SIG-M5 (cell line): ENCODE measurements around the gene PREX1.
"Not testable (repeated sequence)": the region's sequence is repeated elsewhere in the genome, so short reads cannot be mapped to it uniquely, and the experiment has no call there.

Source experiments
- DNase-seq: peaks from one replicate; lab custom pipeline; 2025; lab: John Stamatoyannopoulos, UW

The PREX1 gene

DNA sequence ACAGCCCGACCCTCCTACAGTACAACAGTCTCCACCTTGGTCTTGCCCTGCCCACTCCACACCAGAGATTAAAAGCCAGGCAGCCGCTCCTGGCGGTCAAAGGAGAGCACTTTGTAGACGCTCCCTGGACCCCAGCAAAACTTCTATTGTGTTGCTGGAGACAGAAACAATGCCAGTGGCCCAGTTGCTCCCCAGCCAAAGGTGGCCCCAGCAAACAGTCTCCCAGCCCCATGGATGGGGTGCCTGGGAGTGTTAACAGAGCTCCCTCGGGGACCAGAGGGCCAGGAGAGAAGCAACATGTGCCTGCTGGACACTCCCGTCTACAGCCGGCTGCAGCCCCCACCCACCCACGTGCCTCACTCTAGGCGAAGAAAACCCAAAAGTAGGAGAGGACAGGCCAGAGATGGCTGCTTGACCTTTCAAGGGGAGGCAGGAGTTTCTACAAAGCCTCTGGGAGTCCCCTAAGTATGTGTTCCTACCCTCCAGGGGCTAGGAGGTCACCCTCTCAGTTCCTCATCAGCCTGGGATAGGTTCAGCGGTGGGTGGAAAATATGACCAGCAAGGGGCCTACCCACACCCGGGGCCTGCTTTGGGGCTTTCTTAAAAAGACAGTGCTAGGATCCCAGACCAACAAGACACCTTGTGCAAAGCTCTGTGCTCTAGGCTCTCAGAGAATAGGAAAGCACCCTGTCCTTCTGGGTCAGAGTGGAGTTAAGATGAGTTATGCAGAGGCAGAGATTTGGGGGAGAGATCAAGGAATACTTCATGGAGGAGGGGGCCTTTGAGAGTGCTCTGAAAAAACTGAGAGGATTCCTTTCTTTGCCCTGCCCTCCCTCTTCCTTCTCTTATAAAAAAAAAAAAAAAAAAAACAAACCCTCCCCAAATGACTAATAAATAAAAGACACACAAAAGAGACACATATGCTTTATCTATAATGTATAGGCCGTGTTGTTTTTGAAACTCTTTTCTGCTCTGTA lies 19.0 kb upstream of the PREX1 start:
- no peak for DNase-seq

DNA sequence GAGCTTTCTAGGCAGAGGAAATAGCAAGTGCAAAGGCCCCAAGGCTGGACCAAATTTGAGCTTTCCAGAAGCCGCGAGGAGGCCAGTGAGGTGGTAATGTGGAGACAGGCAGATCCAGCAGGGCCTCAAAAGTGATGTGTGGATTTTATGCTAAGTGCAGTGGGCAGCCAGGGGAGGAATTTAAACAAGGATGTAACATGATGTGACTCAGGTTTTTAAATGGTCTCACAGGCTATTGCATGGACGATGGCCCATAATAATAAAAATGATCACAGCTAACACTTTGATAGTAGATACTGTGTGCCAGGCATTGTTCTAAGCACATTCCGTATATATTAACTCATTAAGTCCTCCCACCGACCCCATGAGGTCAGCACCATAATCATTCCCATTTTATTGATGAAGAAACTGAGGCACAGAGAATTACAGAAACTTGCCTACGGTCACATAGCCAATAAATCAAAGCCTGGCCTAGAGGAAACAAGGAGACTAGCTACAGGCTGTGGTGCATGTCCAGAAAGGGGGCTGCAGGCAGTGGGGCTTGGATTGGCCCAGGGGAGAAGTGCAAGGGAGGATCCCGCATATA lies 18.0 kb upstream of the PREX1 start:
- no peak for DNase-seq

DNA sequence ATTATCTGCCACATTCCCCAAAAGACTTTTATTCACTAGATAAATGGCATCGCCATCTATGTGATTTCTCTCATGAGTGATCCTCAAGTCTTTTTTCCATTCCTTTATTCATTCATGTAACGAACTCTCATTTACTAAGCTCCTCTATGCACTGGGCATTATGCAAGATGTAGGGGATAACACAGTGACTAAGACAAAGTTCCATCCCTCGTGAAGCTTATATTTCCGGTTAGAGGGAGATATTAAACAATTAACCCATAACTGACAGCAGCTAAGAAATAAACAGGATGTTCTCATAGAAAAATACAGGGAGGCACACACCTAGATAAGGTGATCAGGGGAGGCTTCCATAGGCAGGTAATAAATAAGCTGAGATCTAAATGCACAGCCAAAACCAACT lies 17.2 kb upstream of the PREX1 start:
- no peak for DNase-seq

DNA sequence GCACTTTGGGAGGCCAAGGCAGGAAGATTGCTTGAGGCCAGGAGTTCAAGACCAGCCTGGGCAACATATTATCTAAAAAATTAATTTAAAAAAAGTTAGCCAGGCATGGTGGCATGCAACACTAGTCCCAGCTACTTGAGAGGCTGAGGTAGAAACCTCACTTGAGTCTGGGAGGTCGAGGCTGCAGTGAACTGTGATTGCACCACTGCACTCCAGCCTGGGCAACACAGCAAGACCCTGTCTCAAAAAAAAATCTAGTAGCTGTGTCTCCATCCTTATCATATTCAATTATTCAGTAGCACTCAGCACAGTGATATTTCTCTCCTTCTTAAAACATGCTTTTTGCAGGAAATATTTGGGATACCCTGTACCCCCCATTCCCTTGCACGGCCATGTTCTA lies 16.1 kb upstream of the PREX1 start:
- DNase-seq: not testable (repeated sequence)

DNA sequence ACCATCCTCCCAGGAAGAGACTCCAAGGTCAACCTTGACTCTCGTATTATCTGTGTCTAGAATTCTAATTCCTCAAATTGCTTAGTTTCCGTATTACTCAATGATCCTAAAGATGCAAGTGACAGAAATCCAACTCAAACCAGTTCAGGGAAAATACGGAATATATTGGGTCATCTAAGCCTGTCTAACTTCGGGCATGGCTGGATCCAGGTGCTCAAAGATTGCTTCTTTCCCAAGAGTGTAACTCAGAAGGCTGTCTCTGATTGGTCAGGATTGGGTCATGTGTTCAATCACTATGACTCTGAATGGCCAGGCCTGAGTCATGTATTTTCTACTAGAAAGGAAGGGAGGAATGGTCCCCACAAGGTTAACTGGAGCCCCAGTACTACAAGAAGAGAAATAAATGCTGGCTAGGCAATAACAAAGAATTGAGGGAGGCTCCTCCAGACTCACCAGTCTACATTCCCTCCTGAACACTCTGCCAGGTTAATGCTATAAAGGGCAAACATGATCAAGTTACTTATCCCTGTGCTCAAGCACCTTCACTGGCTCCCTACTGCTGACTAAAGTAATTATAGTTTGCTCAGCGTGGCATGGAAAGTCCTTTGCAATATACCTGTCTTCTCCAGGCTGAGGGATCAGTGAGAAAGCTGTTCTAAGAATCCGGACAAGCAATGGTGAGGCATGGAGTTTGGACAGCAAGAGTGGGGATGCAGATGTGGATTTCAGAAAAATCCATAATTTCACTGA lies 15.4 kb upstream of the PREX1 start:
- no peak for DNase-seq

DNA sequence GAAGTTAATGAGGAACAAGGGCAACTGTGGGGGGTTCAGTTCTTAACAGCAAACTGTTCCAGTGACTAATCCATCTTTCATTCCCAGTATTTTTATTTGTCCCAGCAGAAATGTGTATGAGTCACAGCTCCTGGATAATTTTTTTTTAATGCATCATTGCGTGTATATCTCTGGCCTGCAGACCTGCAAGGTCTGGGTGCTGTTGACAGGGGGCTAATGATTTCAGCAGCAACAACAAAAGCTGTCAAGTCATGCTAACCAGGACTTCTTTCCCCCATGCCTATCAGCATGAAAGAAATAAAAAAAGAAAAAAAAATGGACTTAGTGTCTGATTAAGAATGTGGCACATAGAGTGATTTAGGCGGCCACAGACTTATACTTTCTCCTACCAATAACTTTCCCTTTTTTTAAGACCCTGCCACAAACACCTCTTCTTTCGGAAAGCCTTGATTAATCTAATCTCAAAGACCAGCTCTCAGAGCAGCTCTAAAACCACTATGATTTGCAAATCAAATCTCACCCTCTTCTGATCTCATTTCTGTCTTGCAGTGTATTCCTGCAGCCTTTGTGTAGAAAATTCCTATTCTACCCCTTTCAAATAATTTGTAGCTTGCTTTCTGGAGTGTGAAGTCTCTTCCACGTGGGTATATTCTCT lies 14.2 kb upstream of the PREX1 start:
- DNase-seq: no peak

DNA sequence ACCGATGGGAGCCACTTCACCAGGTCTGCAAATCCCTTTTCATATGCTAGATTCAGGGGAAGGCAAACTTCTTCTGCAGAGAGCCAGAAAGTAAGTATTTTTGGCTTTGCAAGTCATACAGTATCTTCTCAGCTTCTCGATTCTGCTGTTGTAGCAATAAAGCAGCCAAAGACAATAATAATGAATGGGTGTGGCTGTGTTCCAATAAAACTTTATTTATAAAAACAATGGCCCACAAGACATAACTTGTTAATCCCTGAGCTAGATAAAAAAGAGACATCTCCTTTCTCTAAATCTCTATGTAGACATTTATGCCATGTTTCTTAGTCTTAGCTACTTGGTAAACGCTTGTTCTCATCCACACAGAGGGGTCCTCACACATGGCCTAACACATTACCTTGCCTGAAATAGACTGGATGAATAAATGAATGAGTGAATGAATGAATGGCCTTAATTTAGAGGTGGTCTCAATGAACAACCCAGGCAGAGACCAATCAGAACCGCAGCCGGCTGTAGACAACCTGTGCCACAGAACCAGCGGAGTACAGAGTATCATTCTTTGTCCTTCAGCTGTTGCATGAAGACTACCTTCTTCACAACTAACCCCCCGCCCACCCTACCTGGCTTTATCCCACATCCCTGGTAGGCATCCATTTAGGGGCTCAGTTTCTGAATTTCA lies 13.5 kb upstream of the PREX1 start:
- no peak for DNase-seq

DNA sequence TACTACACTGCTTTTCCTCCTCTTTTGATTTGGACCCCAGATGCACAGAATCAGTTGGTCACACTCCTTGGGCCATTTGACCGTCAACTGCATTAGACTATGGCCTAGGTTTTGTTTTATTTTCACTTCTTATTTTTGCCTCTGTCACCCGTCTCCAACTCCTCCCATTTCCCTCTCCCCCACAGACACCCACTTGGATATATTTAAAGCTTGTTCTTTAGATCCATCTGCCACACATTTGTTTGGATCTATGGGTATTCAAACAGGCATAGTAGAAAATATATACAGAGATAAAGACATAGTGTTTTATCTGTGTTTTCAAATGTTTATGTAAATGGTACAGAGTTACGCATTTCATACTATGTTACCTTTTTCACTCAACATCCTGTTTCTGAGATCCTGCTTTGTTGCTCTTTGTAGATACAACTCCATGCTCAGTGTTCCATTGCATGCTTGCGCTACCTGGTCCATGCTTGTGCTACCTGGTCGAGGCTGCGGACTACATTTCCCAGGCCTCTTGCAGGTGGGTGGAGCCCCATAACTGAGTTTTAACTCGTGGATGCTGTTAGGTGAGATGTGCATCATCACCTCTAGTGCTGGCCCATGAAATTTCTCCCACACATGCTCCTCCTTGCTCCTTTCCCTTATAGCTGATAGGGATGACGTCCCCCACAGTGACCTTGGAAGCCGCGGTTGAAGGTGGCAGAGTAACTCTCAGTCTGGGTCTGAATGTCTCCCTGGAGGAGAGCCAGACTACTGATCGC lies 11.5 kb upstream of the PREX1 start:
- DNase-seq: no peak

DNA sequence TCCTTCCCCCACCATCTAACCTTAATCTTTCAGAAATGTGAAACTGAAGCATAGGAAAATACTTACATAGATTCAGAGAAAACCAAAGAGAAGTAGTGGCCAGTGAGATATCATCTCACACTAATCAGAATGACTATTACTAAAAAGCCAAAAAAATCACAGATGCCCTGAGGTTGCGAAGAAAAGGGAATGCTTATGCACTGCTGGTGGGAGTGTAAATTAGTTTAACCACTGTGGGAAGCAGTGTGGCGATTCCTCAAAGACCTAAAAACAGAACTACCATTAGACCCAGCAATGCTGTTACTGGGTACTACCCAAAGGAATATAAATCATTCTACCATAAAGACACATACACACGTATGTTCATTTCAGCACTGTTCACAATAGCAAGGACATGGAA lies 9.2 kb upstream of the PREX1 start:
- no peak for DNase-seq

DNA sequence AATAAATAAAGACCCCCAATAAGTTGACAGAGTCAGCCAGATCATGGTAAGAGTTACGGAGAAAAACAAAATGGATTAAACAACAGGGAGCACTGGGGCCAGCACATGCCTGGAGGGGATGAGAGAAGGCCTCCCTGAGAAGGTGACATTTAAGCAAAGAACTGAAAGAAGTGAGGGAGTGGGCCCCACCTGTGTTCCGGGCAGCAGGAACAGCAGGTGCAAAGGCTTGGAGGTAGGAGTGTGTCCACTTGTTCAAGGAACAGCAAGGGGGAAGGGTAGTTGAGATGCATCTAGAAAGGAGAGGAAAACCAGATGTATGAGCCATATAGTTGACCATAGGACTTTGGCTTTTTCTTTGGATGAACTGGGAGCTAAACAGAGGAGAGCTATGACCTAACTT lies 7.6 kb upstream of the PREX1 start:
- no peak for DNase-seq

DNA sequence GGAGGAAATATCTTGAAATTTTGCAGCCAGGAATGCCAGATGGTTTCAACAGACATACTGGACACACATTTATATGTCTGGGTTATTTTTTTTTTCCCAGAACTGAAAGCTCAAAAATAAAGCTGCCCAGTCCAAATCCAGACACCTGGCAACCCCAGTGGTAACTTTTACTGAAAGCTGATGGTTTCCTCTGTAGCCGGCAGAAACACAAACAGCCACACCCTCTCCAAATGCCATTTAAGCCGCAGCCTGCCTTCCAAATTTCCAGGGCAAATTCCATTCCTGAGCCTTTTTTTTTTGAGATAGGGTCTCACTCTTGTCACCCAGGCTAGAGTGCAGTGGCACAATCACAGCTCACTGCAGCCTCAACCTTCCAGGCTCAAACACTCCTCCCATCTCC lies 6.5 kb upstream of the PREX1 start:
- DNase-seq: no peak

DNA sequence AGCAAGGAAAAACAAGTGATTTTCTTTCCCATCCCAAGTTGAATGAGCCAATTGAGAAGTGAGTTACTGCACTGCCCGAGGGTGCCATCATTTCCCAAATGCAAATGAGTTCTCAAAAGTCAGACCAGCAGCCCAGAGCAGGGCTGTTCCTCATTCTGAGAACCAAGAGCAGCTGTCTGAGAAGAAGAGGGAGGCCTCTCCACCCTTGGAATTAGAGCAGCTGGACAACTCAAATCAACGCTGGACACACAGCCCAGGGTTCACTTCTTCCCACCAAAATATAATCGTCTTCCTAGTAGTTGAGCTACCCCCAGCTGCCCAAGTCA lies 4.6 kb upstream of the PREX1 start:
- DNase-seq: no peak

DNA sequence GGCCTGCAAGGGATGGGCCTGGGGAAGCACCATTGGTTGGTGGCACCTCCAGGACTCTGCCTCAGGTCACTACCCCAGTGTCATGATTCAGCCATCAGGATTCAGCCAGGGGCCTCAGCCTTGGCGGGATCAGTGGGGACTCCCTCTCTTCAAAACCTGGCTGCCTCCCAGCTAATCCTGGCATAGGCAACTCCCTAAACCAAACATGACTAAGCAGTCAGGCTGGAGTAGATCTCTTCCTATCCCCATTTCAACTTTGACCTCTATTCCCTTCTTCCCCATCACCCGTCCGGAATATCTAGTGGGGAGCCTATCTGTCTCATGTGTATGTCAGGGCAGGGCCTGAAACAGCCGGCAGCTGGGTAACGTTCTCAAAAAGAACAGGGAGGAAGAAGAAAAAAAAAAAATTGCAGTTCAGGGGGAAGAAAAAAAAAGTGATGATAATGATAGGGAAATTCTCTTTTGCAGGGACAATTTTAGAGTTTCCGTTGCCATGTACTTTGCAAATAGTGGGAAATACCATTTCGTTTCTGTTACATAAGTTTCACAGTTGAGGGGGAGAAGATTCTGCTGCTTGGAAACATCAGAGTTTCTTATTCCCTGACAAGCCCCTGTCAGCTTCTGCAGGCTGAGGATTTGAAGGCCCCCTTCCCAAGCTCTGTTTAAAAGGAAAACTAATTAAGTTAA lies 4.1 kb upstream of the PREX1 start:
- DNase-seq: no peak

DNA sequence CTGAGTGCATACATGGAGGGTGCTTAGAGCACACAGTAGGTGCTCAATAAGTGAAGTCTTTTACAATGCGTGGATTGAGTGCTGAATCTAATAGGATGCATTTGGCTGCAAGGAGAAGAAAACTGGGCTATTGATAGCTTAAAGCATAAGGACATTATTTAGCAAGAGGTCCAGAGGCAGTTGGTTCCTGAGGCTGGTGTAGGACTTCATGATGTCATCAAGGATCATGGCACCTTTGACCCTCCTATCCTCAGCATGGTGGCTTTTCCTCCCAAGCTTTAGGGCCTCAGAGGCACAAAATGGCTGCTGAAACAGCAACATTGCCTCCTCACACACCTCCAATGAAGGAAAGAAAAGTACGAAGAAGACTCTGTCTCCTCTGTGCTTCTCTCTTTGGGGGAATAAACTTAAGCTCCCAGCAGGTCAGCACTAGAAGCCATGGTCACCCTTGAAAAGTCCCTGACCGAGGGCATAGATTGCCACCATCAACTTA lies 3.1 kb upstream of the PREX1 start:
- no peak for DNase-seq

DNA sequence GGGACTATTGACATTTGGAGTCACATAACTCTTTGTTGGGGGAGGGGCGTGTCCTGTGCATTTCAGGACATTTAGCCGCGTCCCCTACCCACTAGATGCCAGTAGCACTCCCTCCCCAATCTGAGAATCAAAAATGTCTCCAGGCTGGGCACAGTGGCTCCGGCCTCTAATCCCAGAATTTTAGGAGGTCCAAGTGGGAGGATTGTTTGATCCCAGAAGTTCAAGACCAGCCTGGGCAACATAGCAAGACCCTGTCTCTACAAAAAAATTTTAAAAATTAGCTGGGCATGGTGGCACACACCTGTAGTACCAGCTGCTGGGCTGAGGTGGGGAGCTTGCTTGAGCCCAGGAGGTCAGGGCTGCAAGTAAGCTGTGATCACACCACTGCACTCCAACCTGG lies 2.1 kb upstream of the PREX1 start:
- no peak for DNase-seq

DNA sequence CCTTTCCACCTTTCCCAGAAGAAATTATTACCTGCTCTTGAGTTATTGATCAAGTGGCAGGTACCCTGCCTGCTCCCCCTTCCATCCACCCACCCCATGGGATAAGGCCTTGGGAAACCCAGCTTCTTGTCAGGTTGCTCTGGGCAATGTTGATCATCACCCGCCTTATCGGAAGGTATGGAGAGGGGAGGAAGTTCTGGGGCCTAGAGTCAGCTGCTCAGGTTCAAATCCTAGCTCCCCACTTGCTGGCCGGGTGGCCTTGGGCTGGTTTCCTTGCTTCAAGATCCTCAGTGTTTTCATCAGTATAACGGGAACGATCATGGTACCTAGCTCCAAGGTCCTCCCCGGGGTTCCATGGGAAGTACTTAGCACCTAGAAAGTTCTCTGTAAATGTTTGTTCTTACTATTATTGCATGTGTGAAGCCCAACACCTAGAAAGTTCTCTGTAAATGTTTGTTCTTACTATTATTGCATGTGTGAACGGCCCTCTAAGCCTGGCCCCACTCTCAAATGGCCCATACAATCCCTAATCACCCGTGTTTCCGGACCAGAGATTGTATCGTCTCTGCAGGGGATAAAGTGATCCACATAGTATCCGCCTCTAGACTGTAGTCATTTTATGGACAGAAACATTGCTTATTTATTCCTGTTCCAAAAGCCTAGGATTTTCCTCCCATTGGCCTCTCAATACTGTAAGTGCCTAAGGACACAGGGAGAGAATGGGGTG lies 1.1 kb upstream of the PREX1 start:
- DNase-seq: no peak

DNA sequence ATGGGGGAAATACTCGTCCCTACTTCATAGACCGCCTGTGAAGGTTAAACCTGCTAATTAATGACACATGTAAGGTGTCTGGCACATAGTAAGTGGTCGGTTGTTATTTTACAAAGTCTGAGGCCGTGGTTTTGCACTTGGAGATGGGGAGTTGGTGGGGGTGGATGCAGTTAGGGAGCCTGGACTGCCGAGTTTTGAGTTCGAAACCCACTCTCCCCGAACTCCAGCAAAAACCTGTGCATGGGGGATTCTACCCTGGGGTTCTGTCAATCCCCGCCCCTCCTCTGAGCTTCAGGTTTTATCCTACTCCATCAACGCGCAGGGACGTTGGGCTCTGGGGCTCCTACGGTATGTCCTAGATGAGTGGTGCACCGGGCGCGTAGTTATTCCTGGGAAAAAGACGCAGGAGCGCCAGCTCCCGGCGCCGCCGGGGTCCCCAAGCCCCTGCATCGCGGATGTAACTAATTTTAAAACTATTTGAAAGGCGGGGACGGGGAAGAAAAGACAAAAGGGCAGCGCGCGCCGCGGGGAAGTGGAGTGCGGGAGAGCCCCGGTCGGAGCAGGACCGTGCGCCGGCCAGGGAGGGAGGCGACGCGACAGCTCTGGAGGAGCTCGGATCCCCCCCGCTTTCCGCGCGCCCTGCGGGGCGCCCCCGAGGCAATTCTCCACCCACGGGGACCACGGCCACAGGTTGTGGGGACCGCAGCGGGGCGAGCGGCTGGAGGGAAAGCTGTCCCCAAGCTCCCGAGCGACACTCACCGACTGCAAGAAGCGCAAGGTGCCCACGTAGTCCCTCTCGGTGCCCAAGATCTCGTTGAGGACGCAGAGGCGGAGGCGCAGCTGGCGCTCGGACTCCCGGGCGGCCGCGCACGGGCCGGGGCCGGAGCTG lies 672 bp downstream of the PREX1 start:
- DNase-seq: no peak

DNA sequence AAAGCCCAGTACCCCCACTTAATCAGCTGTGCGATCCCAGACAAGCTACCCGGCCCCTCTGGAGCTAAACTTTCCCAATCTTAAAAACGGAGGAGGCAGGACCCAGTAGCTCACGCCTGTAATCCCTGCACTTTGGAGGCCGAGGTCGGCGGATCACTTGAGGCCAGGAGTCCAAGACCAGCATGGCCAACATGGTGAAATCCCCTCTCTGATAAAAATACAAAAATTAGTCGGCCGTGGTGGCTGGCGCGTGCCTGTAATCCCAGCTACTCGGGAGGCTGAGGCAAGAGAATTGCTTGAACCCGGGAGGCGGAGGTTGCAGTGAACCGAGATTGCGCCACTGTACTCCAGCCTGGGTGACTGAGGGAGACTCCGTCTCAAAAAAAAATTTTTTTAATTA lies 1.3 kb downstream of the PREX1 start:
- DNase-seq: not testable (repeated sequence)

DNA sequence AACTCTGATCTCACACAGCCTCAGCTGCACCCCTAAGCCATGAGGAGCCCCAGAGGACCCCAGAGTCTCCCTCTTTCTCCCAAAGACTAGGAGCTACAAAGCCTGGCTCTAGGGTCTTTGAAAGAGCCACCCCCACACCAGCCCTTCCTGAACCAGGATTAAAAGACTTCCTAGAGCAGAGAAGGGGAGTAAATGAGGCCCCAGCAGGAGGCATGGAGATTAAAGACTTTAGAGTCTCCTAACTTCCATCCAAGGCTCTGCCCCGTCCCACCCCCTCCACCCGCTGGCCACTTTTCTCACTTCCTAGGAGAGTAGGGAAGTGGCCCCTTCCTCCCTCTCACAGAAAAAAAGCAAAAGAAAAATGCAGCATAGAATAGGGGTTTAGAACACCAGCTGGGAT lies 1.7 kb downstream of the PREX1 start:
- DNase-seq: no peak
